ENCODE data around the gene OR13J1. TPM values are rescaled to one million over a fixed set of nuclear protein-coding genes. Genes with fewer than 3 reads are reported as not detected.

OR13J1 gene
- total RNA-seq, 1 donor from 2014 or later, result not detected

DNA sequence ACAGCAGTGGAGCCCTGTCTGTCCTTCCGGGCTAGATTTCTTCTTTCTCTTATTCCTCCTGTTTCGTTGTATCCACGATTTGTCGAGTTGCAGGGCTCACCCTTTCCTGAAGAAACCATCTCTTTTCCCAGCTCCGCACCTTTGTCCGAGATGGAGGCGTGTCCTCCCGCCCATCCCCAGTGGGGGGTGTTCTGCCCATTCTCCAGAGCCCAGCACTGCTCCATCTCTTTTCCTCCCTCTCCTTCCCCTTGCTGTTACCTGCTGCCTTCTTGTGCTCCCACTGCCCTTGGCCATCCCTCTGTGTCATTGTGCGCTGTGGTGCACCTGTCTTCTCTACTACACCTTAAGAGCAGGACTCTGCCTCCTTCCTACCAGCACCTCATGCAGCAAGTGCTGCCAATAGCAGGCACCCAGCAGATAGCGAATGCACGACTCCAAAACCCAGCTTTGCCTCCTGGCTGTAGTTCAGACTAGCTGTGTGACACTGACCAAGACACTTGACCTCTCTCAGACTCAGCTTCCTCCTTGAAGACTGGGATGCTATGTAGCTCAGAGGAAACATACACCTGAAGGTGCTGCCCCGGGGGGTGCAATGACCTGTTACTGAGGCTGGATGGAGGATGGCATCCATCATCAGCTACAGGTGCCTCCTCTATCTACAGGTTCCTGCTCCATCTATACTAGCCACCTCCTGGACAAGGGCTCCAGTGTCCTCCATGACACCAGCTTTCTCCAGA lies 8.9 kb downstream of the OR13J1 start:
- Histone ChIP-seq H3K4me1 (no peaks in the 10 kb centered on the region), H3K27me3 (ENCODE audit: low read depth) (no peaks in the 10 kb centered on the region), H3K9me3 (no peaks in the 10 kb centered on the region), H3K27ac (no peak overlapping the region), H3K36me3 (no peaks in the 10 kb centered on the region), H3K4me3 (no peak overlapping the region)
- ATAC-seq (no peak), DNase-seq (no peak)
- TF ChIP-seq, protein P1, sequence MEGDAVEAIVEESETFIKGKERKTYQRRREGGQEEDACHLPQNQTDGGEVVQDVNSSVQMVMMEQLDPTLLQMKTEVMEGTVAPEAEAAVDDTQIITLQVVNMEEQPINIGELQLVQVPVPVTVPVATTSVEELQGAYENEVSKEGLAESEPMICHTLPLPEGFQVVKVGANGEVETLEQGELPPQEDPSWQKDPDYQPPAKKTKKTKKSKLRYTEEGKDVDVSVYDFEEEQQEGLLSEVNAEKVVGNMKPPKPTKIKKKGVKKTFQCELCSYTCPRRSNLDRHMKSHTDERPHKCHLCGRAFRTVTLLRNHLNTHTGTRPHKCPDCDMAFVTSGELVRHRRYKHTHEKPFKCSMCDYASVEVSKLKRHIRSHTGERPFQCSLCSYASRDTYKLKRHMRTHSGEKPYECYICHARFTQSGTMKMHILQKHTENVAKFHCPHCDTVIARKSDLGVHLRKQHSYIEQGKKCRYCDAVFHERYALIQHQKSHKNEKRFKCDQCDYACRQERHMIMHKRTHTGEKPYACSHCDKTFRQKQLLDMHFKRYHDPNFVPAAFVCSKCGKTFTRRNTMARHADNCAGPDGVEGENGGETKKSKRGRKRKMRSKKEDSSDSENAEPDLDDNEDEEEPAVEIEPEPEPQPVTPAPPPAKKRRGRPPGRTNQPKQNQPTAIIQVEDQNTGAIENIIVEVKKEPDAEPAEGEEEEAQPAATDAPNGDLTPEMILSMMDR (IDR thresholded peaks at IDR 0.05), result no peak
- intact Hi-C loops (cut with DNase I), result no loop called here

DNA sequence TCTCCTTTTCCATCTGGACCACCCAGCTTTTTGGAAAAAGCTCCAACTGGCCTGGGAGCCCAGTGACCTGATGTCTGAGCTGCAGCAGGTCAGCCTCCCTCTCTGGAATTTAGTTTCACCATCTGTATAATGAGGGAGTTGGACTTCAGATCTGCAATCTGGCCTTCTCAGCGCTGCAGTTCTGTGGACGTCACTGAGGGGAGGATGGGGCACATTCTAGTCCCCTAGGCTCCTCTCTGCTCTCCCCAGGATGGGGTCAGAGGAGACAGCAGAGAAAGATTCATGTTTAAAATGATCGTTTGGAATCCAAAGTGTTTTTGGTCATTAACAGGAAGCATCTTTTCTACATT lies 10.2 kb downstream of the OR13J1 start:
- intact Hi-C loops (cut with DNase I), result no loop called here
- no peak for ATAC-seq
- TF ChIP-seq, protein P1 (IDR thresholded peaks at IDR 0.05), result no peak

DNA sequence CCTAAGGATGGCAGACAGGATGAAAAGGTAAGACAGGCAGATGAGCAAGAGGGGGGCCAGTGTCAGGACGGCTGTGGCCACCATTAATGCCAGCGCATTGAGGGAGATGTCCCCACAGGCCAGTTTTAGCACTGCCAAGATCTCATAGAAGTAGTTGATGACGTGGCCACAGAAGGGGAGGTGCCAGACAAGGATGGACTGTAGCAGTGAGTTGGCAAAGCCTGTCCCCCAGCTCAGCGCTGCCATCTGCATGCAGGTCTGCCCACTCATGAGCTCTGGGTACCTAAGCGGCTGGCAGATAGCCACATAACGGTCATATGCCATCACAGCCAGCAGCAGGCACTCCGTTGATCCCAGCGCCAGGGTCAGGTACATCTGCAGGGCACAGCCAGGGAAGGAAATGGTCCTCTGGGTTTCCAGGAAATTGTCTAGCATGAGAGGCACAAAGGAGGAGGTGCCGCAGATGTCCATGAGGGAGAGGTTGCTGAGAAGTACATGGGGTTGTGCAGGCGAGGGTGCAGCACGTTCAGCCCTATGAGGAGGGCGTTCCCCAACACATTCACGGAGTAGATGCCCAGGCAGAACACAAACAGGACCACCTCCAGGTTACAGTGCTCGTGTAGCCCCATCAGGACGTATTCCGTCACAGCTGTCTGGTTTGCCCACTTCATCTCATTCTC lies 10.8 kb downstream of the OR13J1 start:
- intact Hi-C loops (cut with DNase I), result no loop called here
- no peak for ATAC-seq
- H3K4me1 ChIP-seq, result no peaks in the 10 kb centered on the region
- no peaks in the 10 kb centered on the region for H3K36me3 ChIP-seq
- no peak overlapping the region for H3K27ac ChIP-seq
- no peaks in the 10 kb centered on the region for H3K9me3 ChIP-seq
- H3K27me3 ChIP-seq (ENCODE audit: low read depth), result no peaks in the 10 kb centered on the region
- no peak for DNase-seq
- no peak overlapping the region for H3K4me3 ChIP-seq
- TF ChIP-seq, protein P1 (IDR thresholded peaks at IDR 0.05), result no peak

More for the DNA sequence above, 10.2 kb downstream of the OR13J1 start:
- no peaks in the 10 kb centered on the region for H3K27me3 ChIP-seq (ENCODE audit: low read depth)
- no peaks in the 10 kb centered on the region for H3K4me1 ChIP-seq
- no peak overlapping the region for H3K27ac ChIP-seq
- no peaks in the 10 kb centered on the region for H3K36me3 ChIP-seq
- no peaks in the 10 kb centered on the region for H3K9me3 ChIP-seq
- H3K4me3 ChIP-seq, result no peak overlapping the region
- DNase-seq, result no peak

DNA sequence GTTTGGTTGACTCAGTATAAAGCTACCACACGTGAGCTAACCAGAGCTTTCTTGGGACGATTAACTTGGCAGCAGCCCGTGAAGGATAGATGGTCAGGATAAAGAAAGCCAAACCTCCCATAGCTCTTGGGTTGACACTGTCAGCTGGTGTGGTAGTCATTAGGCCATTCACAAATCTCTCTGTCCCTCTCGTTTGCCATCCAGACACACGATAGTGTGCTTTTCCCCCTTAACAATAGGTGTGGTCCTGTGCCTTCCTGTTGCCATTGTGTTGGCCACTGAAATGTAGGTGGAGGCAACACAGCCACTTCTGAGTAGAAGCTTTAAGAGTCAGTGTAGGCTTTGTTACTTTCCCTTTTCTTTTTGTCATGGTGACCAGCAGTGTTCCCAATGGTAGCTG lies 11.7 kb downstream of the OR13J1 start:
- TF ChIP-seq, protein P1 (IDR thresholded peaks at IDR 0.05), result no peak
- H3K27me3 ChIP-seq (ENCODE audit: low read depth), result no peaks in the 10 kb centered on the region
- no peak overlapping the region for H3K27ac ChIP-seq
- no peak overlapping the region for H3K4me3 ChIP-seq
- DNase-seq (no peak), ATAC-seq (no peak)
- intact Hi-C loops (cut with DNase I), result no loop called here
- peaks cover 2% of the 10 kb centered on the region for H3K36me3 ChIP-seq
- H3K9me3 ChIP-seq, result no peaks in the 10 kb centered on the region
- H3K4me1 ChIP-seq, result no peaks in the 10 kb centered on the region

DNA sequence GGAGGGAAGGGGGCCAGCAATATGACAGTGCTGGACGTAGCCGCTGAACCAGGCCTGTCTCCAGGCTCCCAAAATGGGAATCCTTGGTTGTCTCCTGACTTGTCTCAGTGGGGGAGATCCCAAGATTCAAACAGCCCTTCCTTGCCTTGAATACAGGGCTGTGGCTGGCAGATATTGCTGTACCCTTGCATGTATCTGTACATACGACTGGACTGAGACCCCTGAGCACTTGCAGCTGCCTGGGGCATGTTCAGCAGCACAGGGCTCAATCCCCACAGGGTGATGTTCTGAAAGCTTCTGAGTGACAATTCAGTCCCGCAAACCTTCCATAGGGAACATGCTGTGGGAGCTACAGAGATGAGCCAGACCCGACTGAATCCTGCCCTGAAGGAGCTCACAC lies 13.3 kb downstream of the OR13J1 start:
- Histone ChIP-seq H3K9me3 (no peaks in the 10 kb centered on the region), H3K4me1 (no peaks in the 10 kb centered on the region), H3K36me3 (peaks cover 4% of the 10 kb centered on the region), H3K4me3 (no peak overlapping the region), H3K27ac (no peak overlapping the region), H3K27me3 (ENCODE audit: low read depth) (no peaks in the 10 kb centered on the region)
- ATAC-seq (no peak), DNase-seq (no peak)
- TF ChIP-seq, protein P1 (IDR thresholded peaks at IDR 0.05), result no peak
- intact Hi-C loops (cut with DNase I), result no loop called here

Measured in lower lobe of right lung (tissue), 2 donors.